DMS53 (cell line): ENCODE data around the gene SH3GLB1.

Experiments used
- DNase-seq: peaks from one replicate; lab custom pipeline; 2025; lab: John Stamatoyannopoulos, UW

Gene SH3GLB1

GRCh38 chr1:86739648-86740509 lies 35.5 kb downstream of the SH3GLB1 start:
- DNase-seq: peak; percentile 65

- peak; percentile 68 for DNase-seq
Measured at GRCh38 chr1:86741947-86742572, 37.7 kb downstream of the SH3GLB1 start.

- DNase-seq: no peak
Measured at GRCh38 chr1:86747304-86747703, 42.9 kb downstream of the SH3GLB1 start.

GRCh38 chr1:86748622-86749373 lies 44.4 kb downstream of the SH3GLB1 start:
- no peak for DNase-seq

GRCh38 chr1:86750076-86750475 lies 45.7 kb downstream of the SH3GLB1 start:
- DNase-seq: no peak

GRCh38 chr1:86750530-86750929 lies 46.2 kb downstream of the SH3GLB1 start:
- peak; percentile 19 for DNase-seq

- DNase-seq: no peak
Measured at GRCh38 chr1:86751923-86752322, 47.5 kb downstream of the SH3GLB1 start.

GRCh38 chr1:86753700-86754099 lies 49.3 kb downstream of the SH3GLB1 start:
- DNase-seq: peak; percentile 95

- peak; percentile 44 for DNase-seq
Measured at GRCh38 chr1:86754265-86754974, 50.0 kb downstream of the SH3GLB1 start.

GRCh38 chr1:86756062-86756406 lies 51.7 kb downstream of the SH3GLB1 start:
- DNase-seq: peak; percentile 93

- no peak for DNase-seq
Measured at GRCh38 chr1:86757272-86757984, 53.1 kb downstream of the SH3GLB1 start.

- DNase-seq: peak; percentile 96
Measured at GRCh38 chr1:86758570-86758969, 54.2 kb downstream of the SH3GLB1 start.

GRCh38 chr1:86760199-86760598 lies 55.8 kb downstream of the SH3GLB1 start:
- DNase-seq: no peak

GRCh38 chr1:86762336-86762735 lies 58.0 kb downstream of the SH3GLB1 start:
- peak; percentile 47 for DNase-seq

- no peak for DNase-seq
Measured at GRCh38 chr1:86764523-86764922, 60.1 kb downstream of the SH3GLB1 start.

GRCh38 chr1:86765073-86765472 lies 60.7 kb downstream of the SH3GLB1 start:
- DNase-seq: no peak

GRCh38 chr1:86765674-86766073 lies 61.3 kb downstream of the SH3GLB1 start:
- no peak for DNase-seq

- no peak for DNase-seq
Measured at GRCh38 chr1:86768554-86768953, 64.2 kb downstream of the SH3GLB1 start.

GRCh38 chr1:86769065-86769464 lies 64.7 kb downstream of the SH3GLB1 start:
- DNase-seq: no peak

GRCh38 chr1:86773341-86774288 lies 69.2 kb downstream of the SH3GLB1 start:
- peak; percentile 44 for DNase-seq
